ENCODE results near the gene TRPM8. TPM values are rescaled to one million over a fixed set of nuclear protein-coding genes. Genes with fewer than 3 reads are reported as not detected.

TRPM8 gene
- total RNA-seq, 1 experiment from 2014 or later = 3.9 TPM

GRCh38 chr2:234033885-234034284, 116.7 kb downstream of the TRPM8 start:
- DNase-seq (ENCODE audit: low read depth, low spot score) (no peak), ATAC-seq (no peak)
- POLR2A ChIA-PET = interaction anchor here (0.6 kb wide), 1 partner anchor 463 kb away, joined by 3 read pairs; the partner anchor contains the start of gene ARL4C
- Histone ChIP-seq H3K36me3 (ENCODE audit: control insufficient read depth, insufficient read depth, low read length) (no peaks in the 10 kb centered on the region), H3K4me1 (ENCODE audit: control insufficient read depth, insufficient read depth, low read length) (no peaks in the 10 kb centered on the region), H3K27ac (ENCODE audit: low read length) (no peak overlapping the region), H3K9me3 (ENCODE audit: control insufficient read depth, insufficient read depth, low read depth, low read length) (peaks cover 17% of the 10 kb centered on the region; the same call in 1 of the 2 replicates), H3K4me3 (ENCODE audit: low read depth in 2 of 2, low read length in 2 of 2) (no peak overlapping the region), H3K27me3 (ENCODE audit: control insufficient read depth, insufficient read depth, low read length) (no peaks in the 10 kb centered on the region)
- in situ Hi-C loops (cut with HindIII; ENCODE audit: low pct_unique_long_range_greater_than_20kb, low sequenced_read_pairs) = no loop called here
- TF ChIP-seq REST (IDR thresholded peaks at IDR 0.05; ENCODE audit: insufficient read depth in 1 of 2, low read depth in 2 of 2, low read length in 1 of 2) = no peak
- no peak for TF ChIP-seq POLR2AphosphoS5 (IDR thresholded peaks at IDR 0.05; ENCODE audit: low read depth, low read length)
- TF ChIP-seq SIN3A (IDR thresholded peaks at IDR 0.05; ENCODE audit: borderline replicate concordance, insufficient read depth, low read depth, low read length) = no peak
- TF ChIP-seq CTCF (IDR thresholded peaks at IDR 0.05) = no peak
- no peak for TF ChIP-seq TCF7L2 (IDR thresholded peaks at IDR 0.05; ENCODE audit: low read depth, low read length)
- CTCF ChIA-PET = no interaction called here
- no TSS peak for BruUV-seq (replicated peaks)
- intact Hi-C loops (cut with micrococcal nuclease; ENCODE audit: unreplicated experiment) = no loop called here

GRCh38 chr2:234038076-234038802, 121.1 kb downstream of the TRPM8 start:
- Histone ChIP-seq H3K4me1 (ENCODE audit: control insufficient read depth, insufficient read depth, low read length) (no peaks in the 10 kb centered on the region), H3K27me3 (ENCODE audit: control insufficient read depth, insufficient read depth, low read length) (no peaks in the 10 kb centered on the region), H3K9me3 (ENCODE audit: control insufficient read depth, insufficient read depth, low read depth, low read length) (peaks cover 12% of the 10 kb centered on the region; the same call in 1 of the 2 replicates), H3K27ac (ENCODE audit: low read length) (no peak overlapping the region), H3K36me3 (ENCODE audit: control insufficient read depth, insufficient read depth, low read length) (no peaks in the 10 kb centered on the region), H3K4me3 (ENCODE audit: low read depth in 2 of 2, low read length in 2 of 2) (no peak overlapping the region)
- in situ Hi-C loops (cut with HindIII; ENCODE audit: low pct_unique_long_range_greater_than_20kb, low sequenced_read_pairs) (no loop called here), intact Hi-C loops (cut with micrococcal nuclease; ENCODE audit: unreplicated experiment) (no loop called here)
- no TSS peak for BruUV-seq (replicated peaks)
- ATAC-seq (no peak), DNase-seq (ENCODE audit: low read depth, low spot score) (no peak)
- CTCF ChIA-PET = no interaction called here
- TF ChIP-seq CTCF (IDR thresholded peaks at IDR 0.05) (no peak), TCF7L2 (IDR thresholded peaks at IDR 0.05; ENCODE audit: low read depth, low read length) (no peak), SIN3A (IDR thresholded peaks at IDR 0.05; ENCODE audit: borderline replicate concordance, insufficient read depth, low read depth, low read length) (no peak), REST (IDR thresholded peaks at IDR 0.05; ENCODE audit: insufficient read depth in 1 of 2, low read depth in 2 of 2, low read length in 1 of 2) (no peak), POLR2AphosphoS5 (IDR thresholded peaks at IDR 0.05; ENCODE audit: low read depth, low read length) (no peak)
- POLR2A ChIA-PET = no interaction called here

Data from Panc1 (cell line).